H9 (cell line): ENCODE results near the gene ZMIZ1. TPM values are rescaled to one million over a fixed set of nuclear protein-coding genes. Genes with fewer than 3 reads are reported as not detected.

Experiments used
- DNase-seq: peaks from one replicate; pipeline ENCODE4 v3.0.0-alpha.2; 2017
- H2AFZ ChIP-seq: one replicate; pipeline ENCODE4 v1.6.1; 2013; ENCODE audit warnings: mild to moderate bottlenecking, low read length, control low read depth, moderate library complexity
- H2AK5ac ChIP-seq: 2 replicates; pipeline ENCODE4 v1.6.1; 2013; ENCODE audit warnings: low read length, control low read depth, mixed read lengths; ENCODE audit not compliant: insufficient read length
- H2BK120ac ChIP-seq: one replicate; pipeline ENCODE4 v1.6.1; 2013; ENCODE audit warnings: low read depth, mild to moderate bottlenecking, low read length, control low read depth, inconsistent platforms; ENCODE audit not compliant: poor library complexity, severe bottlenecking
- H2BK12ac ChIP-seq: 2 replicates; pipeline ENCODE4 v1.6.1; 2013; ENCODE audit warnings: low read length, control low read depth, mixed read lengths, low read depth; ENCODE audit not compliant: insufficient read length
- H2BK15ac ChIP-seq: 2 replicates; pipeline ENCODE4 v1.6.1; 2013; ENCODE audit warnings: low read depth, low read length, control low read depth
- H2BK20ac ChIP-seq: one replicate; pipeline ENCODE4 v1.6.1; 2013; ENCODE audit warnings: low read depth, mild to moderate bottlenecking, low read length, control low read depth, inconsistent platforms; ENCODE audit not compliant: poor library complexity, severe bottlenecking
- H2BK5ac ChIP-seq: 2 replicates; pipeline ENCODE4 v1.6.1; 2013; ENCODE audit warnings: low read length, control low read depth, mixed read lengths; ENCODE audit not compliant: insufficient read length
- H3K14ac ChIP-seq: 2 replicates; pipeline ENCODE4 v1.6.1; 2013; ENCODE audit warnings: low read length, control low read depth; ENCODE audit not compliant: insufficient read depth
- H3K18ac ChIP-seq: 2 replicates; pipeline ENCODE4 v1.6.1; 2013; ENCODE audit warnings: low read depth, mild to moderate bottlenecking, mixed read lengths, low read length, control low read depth; ENCODE audit not compliant: insufficient read length
- H3K23ac ChIP-seq: 2 replicates; pipeline ENCODE4 v1.6.1; 2013; ENCODE audit warnings: low read length, control low read depth, mixed read lengths, low read depth; ENCODE audit not compliant: insufficient read length
- H3K23me2 ChIP-seq: 2 replicates; pipeline ENCODE4 v1.6.1; 2013; ENCODE audit warnings: low read depth, mild to moderate bottlenecking, mixed read lengths, low read length, control low read depth; ENCODE audit not compliant: insufficient read length, poor library complexity, severe bottlenecking
- H3K27ac ChIP-seq: 2 replicates; pipeline ENCODE4 v1.5.1; 2013; ENCODE audit warnings: low read length, control low read depth, mixed read lengths, low read depth; ENCODE audit not compliant: insufficient read length
- H3K27me3 ChIP-seq: 2 replicates; pipeline ENCODE4 v1.6.1; 2013; ENCODE audit warnings: low read length, control low read depth, inconsistent platforms; ENCODE audit not compliant: insufficient read depth
- H3K4ac ChIP-seq: 2 replicates; pipeline ENCODE4 v1.6.1; 2013; ENCODE audit warnings: low read depth, mild to moderate bottlenecking, control low read depth, inconsistent platforms, low read length, moderate library complexity
- H3K4me1 ChIP-seq: 2 replicates; pipeline ENCODE4 v1.6.1; 2013; ENCODE audit warnings: low read length, control low read depth, inconsistent platforms; ENCODE audit not compliant: insufficient read depth
- H3K4me2 ChIP-seq: 2 replicates; pipeline ENCODE4 v1.6.1; 2013; ENCODE audit warnings: low read length, control low read depth, mixed read lengths; ENCODE audit not compliant: insufficient read length, insufficient read depth
- H3K56ac ChIP-seq: 2 replicates; pipeline ENCODE4 v1.6.1; 2013; ENCODE audit warnings: low read depth, mild to moderate bottlenecking, mixed read lengths, low read length, control low read depth; ENCODE audit not compliant: insufficient read length
- H3K79me1 ChIP-seq: 2 replicates; pipeline ENCODE4 v1.6.1; 2013; ENCODE audit warnings: low read depth, mild to moderate bottlenecking, moderate library complexity, low read length, control low read depth, inconsistent platforms; ENCODE audit not compliant: insufficient read depth, poor library complexity, severe bottlenecking
- H3K79me2 ChIP-seq: 2 replicates; pipeline ENCODE4 v1.6.1; 2013; ENCODE audit warnings: low read length, control low read depth, inconsistent platforms; ENCODE audit not compliant: insufficient read depth
- H3K9ac ChIP-seq: 2 replicates; pipeline ENCODE4 v1.6.1; 2013; ENCODE audit warnings: low read length, control low read depth, mixed read lengths; ENCODE audit not compliant: insufficient read length; ENCODE audit errors: extremely low read depth
- H3K9me3 ChIP-seq: one replicate; pipeline ENCODE4 v1.6.1; 2013; ENCODE audit warnings: low read depth, low read length, inconsistent platforms; ENCODE audit not compliant: control insufficient read depth
- H3T11ph ChIP-seq: one replicate; pipeline ENCODE4 v1.6.1; 2013; ENCODE audit warnings: mild to moderate bottlenecking, low read length, control low read depth, inconsistent platforms
- H4K20me1 ChIP-seq: one replicate; pipeline ENCODE4 v1.6.1; 2013; ENCODE audit not compliant: control insufficient read depth, insufficient read length, insufficient read depth
- H4K5ac ChIP-seq: 2 replicates; pipeline ENCODE4 v1.6.1; 2013; ENCODE audit warnings: low read depth, mild to moderate bottlenecking, mixed read lengths, low read length, control low read depth; ENCODE audit not compliant: insufficient read length
- H4K8ac ChIP-seq: replicated peaks from 2 replicates; pipeline ENCODE4 v1.6.1; 2013; ENCODE audit warnings: low read length, control low read depth, mixed read lengths, low read depth; ENCODE audit not compliant: insufficient read length
- H4K91ac ChIP-seq: 2 replicates; pipeline ENCODE4 v1.6.1; 2013; ENCODE audit warnings: low read depth, mild to moderate bottlenecking, moderate library complexity, mixed read lengths, low read length, control low read depth; ENCODE audit not compliant: insufficient read length
- H3K27ac Mint-ChIP-seq, 3 experiments: 2 replicates in 2 of 3; 3 replicates in 1 of 3; pipeline ENCODE4 v1.8.0; 2020 to 2021; ENCODE audit warnings: mixed read lengths in 3 of 3, mild to moderate bottlenecking in 1 of 3, moderate library complexity in 1 of 3
- H3K27me3 Mint-ChIP-seq: 2 replicates; pipeline ENCODE4 v1.8.0; 2021; ENCODE audit warnings: low read depth, mild to moderate bottlenecking, moderate library complexity, mixed read lengths
- H3K36me3 Mint-ChIP-seq, 3 experiments: 2 replicates in 2 of 3; 3 replicates in 1 of 3; pipeline ENCODE4 v1.8.0; 2020 to 2021; ENCODE audit warnings: low read depth in 3 of 3, mixed read lengths in 3 of 3; ENCODE audit not compliant: insufficient read depth in 1 of 3
- H3K4me1 Mint-ChIP-seq, 2 experiments: 2 replicates each; pipeline ENCODE4 v1.8.0; 2020; ENCODE audit warnings: mixed read lengths in 2 of 2
- H3K4me3 Mint-ChIP-seq, 2 experiments: 2 replicates in 1 of 2; 3 replicates in 1 of 2; pipeline ENCODE4 v1.8.0; 2020 to 2021; ENCODE audit warnings: mild to moderate bottlenecking in 2 of 2, mixed read lengths in 2 of 2, moderate library complexity in 1 of 2
- H3K9me3 Mint-ChIP-seq, 2 experiments: 2 replicates in 1 of 2; 3 replicates in 1 of 2; pipeline ENCODE4 v1.8.0; 2020; ENCODE audit warnings: mild to moderate bottlenecking in 2 of 2, mixed read lengths in 2 of 2, moderate library complexity in 1 of 2
- CTCF ChIP-seq: fragments of 200-600 bp; sonication (generic); conservative IDR thresholded peaks from 3 replicates; pipeline ENCODE4 v1.8.0; 2021; ENCODE audit warnings: antibody characterized with exemption, mild to moderate bottlenecking
- WGBS: extraction: QIAGEN DNeasy Blood & Tissue Kit; methylation state at CpG from one replicate; pipeline ENCODE4 v1.1.7; 2013; ENCODE audit warnings: missing lambda C conversion rate, low lambda C conversion rate, mixed read lengths; ENCODE audit not compliant: insufficient read length; ENCODE audit errors: extremely low coverage; 5-methylcytosine and 5-hydroxymethylcytosine counted together
- total RNA-seq: library from RNA; stranded (reverse); gene quantifications from 2 replicates; pipeline ENCODE4 v1.2.1, GENCODE V29; 2021

ZMIZ1 gene
- total RNA-seq, 1 experiment from 2014 or later: 36.9 TPM

DNA sequence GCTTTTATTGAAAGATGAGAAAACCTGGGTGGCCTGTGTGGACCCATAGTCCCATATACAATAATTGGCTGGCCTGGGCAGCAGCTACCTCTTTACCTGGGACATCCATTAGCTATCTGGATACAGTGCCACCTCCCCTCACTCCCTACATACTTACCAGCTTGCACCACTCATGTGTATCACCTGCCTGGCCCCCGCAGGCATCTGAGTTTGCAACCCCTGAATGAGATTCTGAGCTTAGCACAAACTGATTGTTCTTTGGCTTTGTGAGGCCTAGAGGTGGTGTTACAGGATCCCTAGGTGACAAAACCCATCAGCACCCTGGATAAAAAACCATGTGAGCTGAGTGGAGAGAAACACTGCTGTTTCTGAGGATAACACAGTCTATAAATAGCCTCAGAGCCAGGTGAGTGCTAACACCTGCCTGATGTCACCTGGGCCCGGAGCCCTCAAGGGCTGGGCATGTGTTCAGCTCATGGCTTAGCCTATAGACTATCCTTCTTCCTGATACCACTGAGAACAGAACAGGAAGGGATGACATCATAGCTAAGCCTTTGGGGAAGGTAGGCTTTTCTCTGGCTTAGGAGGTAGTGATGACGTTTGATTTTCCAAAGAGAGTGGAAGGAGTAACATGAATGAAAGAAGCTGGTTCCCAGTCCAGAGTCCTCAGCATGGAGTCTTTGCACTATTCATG is 275.9 kb downstream of the ZMIZ1 start:
- Histone ChIP-seq H4K91ac (no peak overlapping the region), H2BK12ac (no peak overlapping the region), H3K14ac (no peak overlapping the region), H3K23me2 (peaks cover 5% of the 10 kb centered on the region), H3K27ac (no peak overlapping the region), H3K23ac (no peak overlapping the region), H2BK5ac (no peak overlapping the region), H3K9ac (no peak overlapping the region), H3K9me3 (no peaks in the 10 kb centered on the region), H3K4me1 (0 out of 2 replicates have a peak, but pooled peaks cover 5% of the 10 kb centered on the region), H3T11ph (no peak overlapping the region), H3K79me2 (no peaks in the 10 kb centered on the region), H3K56ac (no peak overlapping the region), H4K8ac (no peak overlapping the region), H2AFZ (no peak overlapping the region), H2BK20ac (no peak overlapping the region), H3K4me2 (no peak overlapping the region), H4K5ac (no peak overlapping the region), H3K4ac (no peak overlapping the region), H3K79me1 (peaks cover 5% of the 10 kb centered on the region), H3K18ac (no peak overlapping the region), H3K27me3 (no peaks in the 10 kb centered on the region), H4K20me1 (no peaks in the 10 kb centered on the region), H2AK5ac (no peak overlapping the region), H2BK15ac (no peak overlapping the region), H2BK120ac (no peak overlapping the region)
- peaks cover 5 to 11% (median 11%) of the 10 kb centered on the region in 3 experiments; a peak in 6 of 7 replicates for H3K36me3 Mint-ChIP-seq
- WGBS: no CpG with 5 or more reads among the region's 3 CpGs
- peaks cover 8 to 23% of the 10 kb centered on the region in 2 experiments for H3K4me1 Mint-ChIP-seq
- no peaks in the 10 kb centered on the region for H3K9me3 Mint-ChIP-seq
- no peak overlapping the region for H3K4me3 Mint-ChIP-seq
- H3K27ac Mint-ChIP-seq: no peak overlapping the region
- no peak for DNase-seq
- peaks cover 12% of the 10 kb centered on the region for H3K27me3 Mint-ChIP-seq
- TF ChIP-seq CTCF: no peak
